BLaER1 (cell line): ENCODE measurements around the gene NSMCE4A.
"Not testable (repeated sequence)": the region's sequence is repeated elsewhere in the genome, so short reads cannot be mapped to it uniquely, and the experiment has no call there.

Source experiments
- H3K27ac ChIP-seq: shearing (Covaris generic); formaldehyde crosslinking; 2 replicates; pipeline ENCODE4 v1.8.1; 2022
- H3K27me3 ChIP-seq: shearing (Covaris generic); formaldehyde crosslinking; 2 replicates; pipeline ENCODE4 v1.8.1; 2022
- H3K36me3 ChIP-seq: shearing (Covaris generic); formaldehyde crosslinking; 2 replicates; pipeline ENCODE4 v1.8.1; 2022
- H3K4me1 ChIP-seq: shearing (Covaris generic); formaldehyde crosslinking; 2 replicates; pipeline ENCODE4 v1.8.1; 2022
- H3K4me2 ChIP-seq: shearing (Covaris generic); formaldehyde crosslinking; 2 replicates; pipeline ENCODE4 v1.8.1; 2022
- H3K4me3 ChIP-seq: shearing (Covaris generic); formaldehyde crosslinking; 2 replicates; pipeline ENCODE4 v1.8.1; 2022
- H3K9ac ChIP-seq: shearing (Covaris generic); formaldehyde crosslinking; 2 replicates; pipeline ENCODE4 v1.8.1; 2022
- H3K9me3 ChIP-seq: shearing (Covaris generic); formaldehyde crosslinking; 2 replicates; pipeline ENCODE4 v1.8.1; 2022
- H4K20me1 ChIP-seq: shearing (Covaris generic); formaldehyde crosslinking; 2 replicates; pipeline ENCODE4 v1.8.1; 2022
- Cebpa-rat ChIP-seq: shearing (Covaris generic); IDR thresholded peaks from 2 replicates; pipeline ENCODE4 v1.8.1; 2022

NSMCE4A gene

GRCh38 chr10:121941532-121941931, 33.5 kb downstream of the NSMCE4A start:
- Histone ChIP-seq H3K27ac (no peak overlapping the region), H3K9ac (no peak overlapping the region), H3K4me2 (no peak overlapping the region), H3K4me3 (no peak overlapping the region), H3K4me1 (peaks cover 12% of the 10 kb centered on the region), H3K9me3 (0 out of 2 replicates have a peak, but pooled peaks cover 4% of the 10 kb centered on the region), H3K27me3 (no peaks in the 10 kb centered on the region), H3K36me3 (no peaks in the 10 kb centered on the region), H4K20me1 (no peaks in the 10 kb centered on the region)
- TF ChIP-seq Cebpa-rat: no peak

- Histone ChIP-seq H3K4me1 (peaks cover 7% of the 10 kb centered on the region; the same call in 1 of the 2 replicates), H3K27ac (no peak overlapping the region), H3K4me3 (no peak overlapping the region), H3K36me3 (no peaks in the 10 kb centered on the region), H4K20me1 (no peaks in the 10 kb centered on the region), H3K4me2 (no peak overlapping the region), H3K9ac (no peak overlapping the region), H3K27me3 (no peaks in the 10 kb centered on the region), H3K9me3 (no peaks in the 10 kb centered on the region)
- TF ChIP-seq Cebpa-rat: no peak
These were observed 38.7 kb downstream of the NSMCE4A start for GRCh38 chr10:121936295-121936694.

- no peak for TF ChIP-seq Cebpa-rat
- no peaks in the 10 kb centered on the region for H3K27me3 ChIP-seq
- no peaks in the 10 kb centered on the region for H4K20me1 ChIP-seq
- H3K4me3 ChIP-seq: no peak overlapping the region
- H3K4me2 ChIP-seq: no peak overlapping the region
- no peak overlapping the region for H3K27ac ChIP-seq
- H3K36me3 ChIP-seq: no peaks in the 10 kb centered on the region
- peaks cover 13% of the 10 kb centered on the region; the same call in 1 of the 2 replicates for H3K4me1 ChIP-seq
- no peaks in the 10 kb centered on the region for H3K9me3 ChIP-seq
- no peak overlapping the region for H3K9ac ChIP-seq
These were observed 39.3 kb downstream of the NSMCE4A start for GRCh38 chr10:121935702-121936101.

GRCh38 chr10:121930268-121931085, 44.5 kb downstream of the NSMCE4A start:
- not testable (repeated sequence) for H3K4me2 ChIP-seq, H4K20me1 ChIP-seq, H3K27me3 ChIP-seq, H3K9ac ChIP-seq, H3K9me3 ChIP-seq, H3K27ac ChIP-seq, H3K36me3 ChIP-seq, H3K4me3 ChIP-seq
- peaks cover 42% of the 10 kb centered on the region for H3K4me1 ChIP-seq

GRCh38 chr10:121929585-121930267, 45.3 kb downstream of the NSMCE4A start:
- Histone ChIP-seq H3K4me1 (peaks cover 42% of the 10 kb centered on the region), H3K4me2 (peak overlapping the region; percentile 84)
- H3K4me3 ChIP-seq, H4K20me1 ChIP-seq, H3K27me3 ChIP-seq, H3K9me3 ChIP-seq, H3K27ac ChIP-seq, H3K36me3 ChIP-seq, H3K9ac ChIP-seq: not testable (repeated sequence)

GRCh38 chr10:121928528-121928884, 46.5 kb downstream of the NSMCE4A start:
- Histone ChIP-seq H3K36me3 (no peaks in the 10 kb centered on the region), H3K9me3 (no peaks in the 10 kb centered on the region), H3K4me3 (peak overlapping the region; percentile 98), H4K20me1 (no peaks in the 10 kb centered on the region), H3K27ac (peak overlapping the region; percentile 96), H3K9ac (peak overlapping the region; percentile 97), H3K27me3 (no peaks in the 10 kb centered on the region), H3K4me1 (peaks cover 42% of the 10 kb centered on the region), H3K4me2 (peak overlapping the region; percentile 84)
- TF ChIP-seq Cebpa-rat: no peak

GRCh38 chr10:121927841-121928527, 47.0 kb downstream of the NSMCE4A start, which contains the start of gene ATE1:
TSS of gene ATE1 (minus strand) at chr10:121928031. CDS start at chr10:121927949, 82 bp downstream.
- Histone ChIP-seq H3K4me1 (peaks cover 42% of the 10 kb centered on the region), H3K36me3 (peaks cover 5% of the 10 kb centered on the region), H3K4me2 (peak within 1 kb of the TSS; percentile 84), H3K9me3 (no peaks in the 10 kb centered on the region), H3K27ac (peak within 1 kb of the TSS; percentile 96), H4K20me1 (0 out of 2 replicates have a peak, but pooled peaks cover 4% of the 10 kb centered on the region), H3K4me3 (peak within 1 kb of the TSS; percentile 98), H3K9ac (peak within 1 kb of the TSS; percentile 97), H3K27me3 (no peaks in the 10 kb centered on the region)
- no peak for TF ChIP-seq Cebpa-rat

- Histone ChIP-seq H3K4me1 (peaks cover 42% of the 10 kb centered on the region), H3K36me3 (peaks cover 11% of the 10 kb centered on the region), H3K4me2 (peak overlapping the region; percentile 79), H3K9ac (peak overlapping the region; percentile 97), H3K27me3 (no peaks in the 10 kb centered on the region), H3K4me3 (peak overlapping the region; percentile 98), H3K27ac (peak overlapping the region; percentile 96), H3K9me3 (no peaks in the 10 kb centered on the region), H4K20me1 (0 out of 2 replicates have a peak, but pooled peaks cover 4% of the 10 kb centered on the region)
- no peak for TF ChIP-seq Cebpa-rat
These were observed 47.6 kb downstream of the NSMCE4A start for GRCh38 chr10:121927318-121927840.

GRCh38 chr10:121926671-121927317, 48.2 kb downstream of the NSMCE4A start:
- 0 out of 2 replicates have a peak, but pooled peaks cover 4% of the 10 kb centered on the region for H4K20me1 ChIP-seq
- H3K4me3 ChIP-seq: peak overlapping the region; percentile 98
- H3K27ac ChIP-seq: peak overlapping the region; percentile 96
- peak overlapping the region; percentile 79 for H3K4me2 ChIP-seq
- peaks cover 13% of the 10 kb centered on the region for H3K36me3 ChIP-seq
- H3K9ac ChIP-seq: peak overlapping the region; percentile 97
- no peaks in the 10 kb centered on the region for H3K9me3 ChIP-seq
- peaks cover 40% of the 10 kb centered on the region for H3K4me1 ChIP-seq
- no peak for TF ChIP-seq Cebpa-rat
- no peaks in the 10 kb centered on the region for H3K27me3 ChIP-seq
